ENCODE measurements around the gene YBX2.
A peak's percentile ranks its signal among the peaks of the same experiment; 100 is the strongest.

The YBX2 gene

GRCh38 chr17:7323731-7324437 is 29.4 kb upstream of the YBX2 start:
- DNase-seq (ENCODE audit: low read depth in 1 of 2, low spot score in 1 of 2) = peak; percentile 50 to 51

DNA sequence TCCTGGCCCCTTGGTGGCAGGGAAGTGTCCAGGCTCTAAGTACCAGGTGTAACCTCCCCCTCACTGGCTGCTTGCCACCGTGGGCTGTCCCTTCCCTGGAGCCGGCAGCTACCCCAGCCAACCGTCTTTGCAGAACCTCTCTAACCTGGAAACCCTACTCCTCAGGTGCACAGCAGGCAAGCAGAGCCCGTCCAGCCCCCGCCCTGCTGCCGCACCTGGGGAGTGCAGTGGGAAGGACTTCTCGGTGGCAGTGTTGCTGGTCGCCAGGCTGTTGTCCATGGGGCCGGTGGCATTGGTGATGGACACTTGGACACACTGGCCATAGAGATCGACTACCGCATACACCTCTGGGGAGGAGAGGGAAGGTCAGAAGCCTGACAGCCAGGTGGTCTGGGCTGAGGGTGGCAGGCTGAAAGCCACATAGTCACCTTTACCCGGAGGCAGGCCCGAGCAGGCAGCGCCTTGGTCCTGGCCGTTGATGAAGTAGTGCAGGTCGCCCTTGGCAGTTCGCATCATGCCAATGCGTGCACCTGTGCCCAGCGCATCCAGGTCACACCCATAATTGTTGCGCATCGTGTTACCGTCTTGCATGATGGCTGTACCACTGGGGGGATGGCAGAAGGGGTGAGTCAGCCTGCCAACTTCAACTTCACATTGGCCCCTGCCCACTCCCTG is 28.2 kb upstream of the YBX2 start:
- DNase-seq (ENCODE audit: low read depth in 1 of 2, low spot score in 1 of 2) = no peak

GRCh38 chr17:7321466-7321865 is 27.0 kb upstream of the YBX2 start:
- no peak for DNase-seq (ENCODE audit: low read depth in 1 of 2, low spot score in 1 of 2)

DNA sequence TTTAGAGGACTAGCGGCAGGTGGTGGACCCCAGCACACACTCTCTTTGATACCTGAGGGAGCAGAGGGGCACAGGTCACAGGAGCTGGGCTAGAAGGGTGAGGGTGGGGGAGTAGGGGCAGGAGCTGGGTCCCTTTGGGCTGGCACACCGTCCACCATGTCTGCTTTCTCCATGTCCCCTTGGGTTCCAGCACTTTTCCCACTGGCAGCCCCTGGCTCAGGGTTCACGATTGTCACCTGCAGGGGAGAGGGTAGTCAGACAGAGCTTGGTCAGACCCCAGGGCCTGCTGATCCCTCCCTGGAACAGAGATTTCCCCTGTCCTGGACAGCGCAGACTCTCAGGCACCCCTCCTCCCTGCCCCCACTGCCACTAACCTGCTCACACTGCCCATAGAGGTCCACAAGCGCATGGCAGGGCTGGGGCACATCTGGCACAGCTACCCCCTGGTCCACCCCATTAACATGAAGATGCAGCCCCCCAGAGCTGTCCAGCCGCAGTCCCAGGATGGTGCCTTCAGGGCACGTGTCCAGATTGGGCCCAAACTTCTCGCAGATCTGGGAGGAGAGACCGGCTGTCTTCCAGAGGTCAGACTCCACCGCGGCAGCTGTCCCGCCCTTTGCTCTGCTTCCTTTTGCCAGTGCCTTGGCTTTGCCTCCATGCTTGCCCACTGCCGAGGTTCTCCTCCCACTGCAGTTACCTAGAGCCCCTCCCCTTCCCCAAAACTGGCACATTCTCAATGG is 23.9 kb upstream of the YBX2 start:
- no peak for DNase-seq (ENCODE audit: low read depth in 1 of 2, low spot score in 1 of 2)

- no peak for DNase-seq (ENCODE audit: low read depth in 1 of 2, low spot score in 1 of 2)
Observed at GRCh38 chr17:7317161-7317803, 22.8 kb upstream of the YBX2 start.

DNA sequence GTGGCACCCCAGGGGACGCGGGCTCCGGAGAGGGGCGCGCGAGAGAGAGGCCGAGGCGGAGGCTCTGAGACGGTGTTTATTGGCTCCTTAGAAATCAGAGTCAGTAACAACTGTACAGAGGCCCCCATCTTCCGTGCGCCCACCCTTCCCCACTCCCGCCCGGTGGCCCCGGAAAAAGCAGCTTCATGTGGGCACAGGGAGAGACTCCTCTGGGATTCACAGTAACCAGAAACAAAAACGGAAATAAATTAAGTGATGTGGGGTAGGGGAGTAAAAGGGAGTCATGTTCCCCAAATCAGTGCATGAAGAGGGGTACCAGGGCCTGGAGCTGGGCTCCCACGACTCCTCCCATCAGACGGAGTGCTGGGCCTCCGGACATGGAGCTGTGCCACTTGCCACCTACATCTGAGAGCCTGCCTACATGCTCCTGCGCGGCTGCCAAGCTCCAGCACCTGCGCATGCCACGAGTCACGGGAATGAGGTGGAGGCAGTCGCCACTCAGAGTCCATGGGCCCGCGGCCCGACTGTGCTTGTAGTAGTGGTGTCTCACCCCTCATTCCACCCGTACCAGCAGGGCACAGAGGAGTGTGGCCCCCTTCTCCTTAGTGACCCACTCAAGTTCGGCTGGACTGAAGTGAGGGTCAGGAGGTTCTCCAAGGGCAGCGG is 21.3 kb upstream of the YBX2 start:
- DNase-seq (ENCODE audit: low read depth in 1 of 2, low spot score in 1 of 2) = no peak

DNA sequence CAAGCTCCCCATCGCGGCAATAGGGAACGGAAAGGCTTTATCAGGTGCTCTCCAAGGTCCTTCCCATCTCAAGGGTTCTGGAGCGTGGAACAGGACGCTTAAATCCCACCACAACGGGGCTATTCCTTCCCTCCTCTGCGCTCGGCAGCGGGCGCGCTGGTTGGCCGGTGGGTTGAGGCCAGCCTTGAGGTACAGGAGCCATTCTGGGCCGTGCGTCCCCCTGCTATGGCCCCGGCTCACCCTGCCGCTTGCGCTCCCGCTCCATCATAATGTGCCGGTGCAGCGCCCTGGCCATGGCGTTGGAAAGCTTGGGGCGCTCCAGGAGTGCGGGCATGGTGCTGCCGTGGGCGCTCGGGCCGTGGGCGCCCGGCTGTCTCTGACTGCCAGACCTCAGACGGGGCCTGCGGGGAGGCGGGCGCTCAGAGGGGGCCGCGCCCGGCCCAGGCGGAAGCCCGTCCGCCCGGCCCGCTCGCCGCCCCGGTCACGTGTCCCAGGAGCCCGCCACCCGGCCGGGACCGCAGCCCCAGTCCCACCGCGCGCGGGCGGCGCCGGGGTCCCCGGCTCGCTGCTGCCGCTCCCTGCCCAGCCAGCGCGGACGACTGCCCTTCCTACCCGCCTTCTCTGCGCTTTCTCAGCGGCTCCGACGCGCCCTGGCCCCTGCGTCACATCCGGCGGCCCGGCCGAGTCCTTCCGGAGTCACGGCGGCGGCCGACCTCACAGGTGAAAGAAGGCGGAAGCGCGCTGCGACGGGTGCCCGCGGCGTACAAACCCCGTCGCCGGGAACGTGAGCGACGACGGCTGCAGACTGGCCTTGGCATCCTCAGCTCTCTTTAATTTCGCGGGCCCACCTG is 20.5 kb upstream of the YBX2 start, which contains the start of gene GPS2:
Gene GPS2 (minus strand): TSS at position 642 of the 851 bp plus-strand sequence. CDS start 308 bp downstream, at position 334.
- DNase-seq (ENCODE audit: low read depth in 1 of 2, low spot score in 1 of 2) = peak; percentile 75 to 91

DNA sequence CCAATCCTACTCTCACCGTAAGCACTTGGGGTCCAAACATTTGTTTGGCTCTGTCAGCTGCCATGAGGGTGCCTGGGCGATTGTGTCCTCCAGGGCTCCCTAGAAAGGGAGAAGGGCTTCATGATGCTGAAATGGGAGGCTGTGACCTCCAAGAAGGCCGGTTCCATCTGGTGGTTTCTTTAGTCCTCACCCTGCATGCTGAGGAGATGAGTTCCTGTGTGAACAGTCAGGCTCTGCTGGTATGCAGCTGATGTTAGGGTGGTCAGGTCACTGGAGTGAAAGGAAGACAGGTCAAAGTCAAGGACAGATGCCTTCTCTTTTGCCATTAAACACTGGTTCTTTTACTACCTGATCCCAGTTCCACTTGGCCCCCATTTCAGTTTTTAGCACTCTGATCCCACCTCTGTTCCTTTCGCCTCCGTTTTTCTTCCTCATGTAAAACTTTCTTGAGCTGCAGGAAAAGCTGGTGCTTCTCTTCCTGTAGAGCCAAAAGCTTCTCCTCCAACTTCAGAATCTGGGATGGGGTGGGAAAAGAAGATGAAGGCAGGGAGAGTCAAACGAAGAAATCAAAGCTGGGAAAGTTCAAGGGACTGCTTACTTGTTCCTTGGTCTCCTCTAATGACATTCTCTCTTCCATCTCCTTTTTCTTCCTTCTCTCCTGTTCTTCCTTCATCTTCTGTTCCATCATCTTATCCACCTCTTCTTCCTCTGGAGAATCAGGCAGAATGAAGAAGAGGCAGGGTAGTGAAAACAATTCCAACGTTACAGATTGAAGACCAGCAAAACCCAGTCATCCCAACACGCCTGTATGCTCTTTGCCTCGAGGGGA is 19.7 kb upstream of the YBX2 start:
- no peak for DNase-seq (ENCODE audit: low read depth in 1 of 2, low spot score in 1 of 2)

GRCh38 chr17:7313088-7313889 is 18.9 kb upstream of the YBX2 start:
- no peak for DNase-seq (ENCODE audit: low read depth in 1 of 2, low spot score in 1 of 2)

DNA sequence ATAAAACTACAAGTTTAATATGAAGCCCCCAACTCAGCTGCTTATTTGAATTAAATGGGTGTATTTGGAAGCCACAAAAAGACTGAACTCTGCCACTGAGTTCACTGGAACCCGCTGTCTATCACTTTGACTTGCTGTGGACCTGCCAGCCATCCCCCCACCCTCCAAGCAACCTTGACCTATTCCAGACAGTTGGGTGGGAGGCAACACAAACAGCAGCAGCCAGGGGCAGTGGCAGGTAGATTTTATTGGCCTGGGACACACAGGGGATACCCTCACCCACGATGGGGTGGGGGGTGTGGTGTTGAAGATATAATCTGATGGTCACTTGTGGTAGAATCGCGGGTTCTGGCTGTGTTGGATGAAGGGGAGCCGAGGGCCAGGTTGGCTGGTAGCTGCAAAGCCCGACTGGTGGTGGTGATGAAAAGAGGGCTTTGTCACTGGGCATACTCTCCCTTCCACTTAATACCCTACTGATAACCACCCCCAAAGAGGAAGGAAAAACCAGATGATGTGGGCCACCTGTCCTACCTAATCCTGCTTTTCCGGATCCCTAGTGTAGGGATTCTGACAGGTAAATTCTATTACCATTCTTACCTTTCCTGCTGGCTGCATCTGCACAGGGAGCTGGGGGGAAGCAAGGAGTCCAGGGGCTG is 18.1 kb upstream of the YBX2 start:
- no peak for DNase-seq (ENCODE audit: low read depth in 1 of 2, low spot score in 1 of 2)

- DNase-seq (ENCODE audit: low read depth in 1 of 2, low spot score in 1 of 2) = no peak
Observed at GRCh38 chr17:7311110-7311705, 16.8 kb upstream of the YBX2 start.

DNA sequence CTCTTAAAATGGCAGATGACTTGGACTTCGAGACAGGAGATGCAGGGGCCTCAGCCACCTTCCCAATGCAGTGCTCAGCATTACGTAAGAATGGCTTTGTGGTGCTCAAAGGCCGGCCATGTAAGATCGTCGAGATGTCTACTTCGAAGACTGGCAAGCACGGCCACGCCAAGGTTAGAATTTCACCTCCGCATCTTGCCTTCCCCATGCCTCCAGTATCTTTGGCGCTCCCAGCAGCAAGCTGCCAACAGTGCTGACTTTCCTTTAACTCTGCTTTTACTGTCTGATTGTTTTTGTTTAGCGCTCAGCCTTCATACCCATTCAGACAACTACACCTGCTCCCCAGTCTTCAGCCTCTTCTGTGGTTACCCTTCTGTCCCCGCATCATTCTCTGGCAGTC is 15.2 kb upstream of the YBX2 start:
- DNase-seq (ENCODE audit: low read depth in 1 of 2, low spot score in 1 of 2) = no peak

GRCh38 chr17:7308625-7309433 is 14.4 kb upstream of the YBX2 start:
- peak; percentile 63 to 70 for DNase-seq (ENCODE audit: low read depth in 1 of 2, low spot score in 1 of 2)

GRCh38 chr17:7307686-7308624 is 13.5 kb upstream of the YBX2 start:
- DNase-seq (ENCODE audit: low read depth in 1 of 2, low spot score in 1 of 2) = peak in 1 of 2 donors; percentile 36

- DNase-seq (ENCODE audit: low read depth in 1 of 2, low spot score in 1 of 2) = peak; percentile 100
Observed at GRCh38 chr17:7306911-7307685, 12.7 kb upstream of the YBX2 start, which contains the start of gene EIF5A. TSS of gene EIF5A (plus strand) at chr17:7307628. CDS start at chr17:7309636, 2,008 bp downstream.

Data from stimulated activated CD4-positive, alpha-beta T cell treated with anti-CD3 and anti-CD28 coated beads, Interleukin-15, amount 100 ng/mL, for 1 hour (primary cell).